Measurements from ENCODE around the gene KCNJ4.
"Not testable (repeated sequence)": the region's sequence is repeated elsewhere in the genome, so short reads cannot be mapped to it uniquely, and the experiment has no call there.

The KCNJ4 gene

GRCh38 chr22:38411016-38411415 lies 44.0 kb downstream of the KCNJ4 start:
- DNase-seq = no peak

- DNase-seq = not testable (repeated sequence)
These were observed 45.1 kb downstream of the KCNJ4 start for GRCh38 chr22:38409916-38410315.

GRCh38 chr22:38406617-38407016 lies 48.4 kb downstream of the KCNJ4 start:
- no peak for DNase-seq

DNA sequence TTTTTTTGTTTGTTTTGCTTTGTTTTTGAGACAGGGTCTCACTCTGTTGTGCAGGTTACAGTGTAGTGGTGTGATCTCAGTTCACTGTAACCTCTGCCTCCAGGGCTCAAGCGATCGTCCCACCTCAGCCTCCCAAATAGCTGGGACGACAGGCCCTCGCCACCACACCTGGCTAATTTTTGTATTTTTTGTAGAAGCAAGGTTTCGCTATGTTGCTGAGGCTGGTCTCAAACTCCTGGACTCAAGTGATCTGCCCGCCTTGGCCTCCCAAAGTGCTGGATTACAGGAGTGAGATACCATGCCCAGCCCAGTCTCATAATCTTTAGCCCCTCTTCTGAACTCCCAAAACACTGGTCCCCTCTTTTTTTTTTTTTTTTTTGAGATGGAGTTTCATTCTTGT lies 50.6 kb downstream of the KCNJ4 start:
- no peak for DNase-seq

- peak; percentile 17 for DNase-seq
These were observed 51.2 kb downstream of the KCNJ4 start for GRCh38 chr22:38403812-38404211.

DNA sequence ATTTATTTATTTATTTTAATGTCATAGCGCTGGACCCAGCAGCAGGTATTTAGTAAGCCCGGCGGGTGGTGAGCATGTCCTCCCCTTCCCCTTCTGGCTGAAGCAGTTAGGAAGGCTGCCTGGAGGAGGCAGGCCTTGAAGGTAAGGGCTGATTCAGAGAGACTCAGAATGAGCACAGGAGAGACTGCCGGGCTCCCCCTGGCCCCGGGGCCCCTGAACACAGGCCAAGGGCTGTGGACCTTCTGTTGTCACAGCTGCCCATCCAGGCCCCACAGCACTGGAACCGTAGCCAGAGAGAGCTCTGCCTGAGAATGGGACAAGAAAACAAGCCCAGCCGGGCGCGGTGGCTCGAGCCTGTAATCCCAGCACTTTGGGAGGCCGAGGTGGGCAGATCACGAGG lies 52.8 kb downstream of the KCNJ4 start:
- no peak for DNase-seq

DNA sequence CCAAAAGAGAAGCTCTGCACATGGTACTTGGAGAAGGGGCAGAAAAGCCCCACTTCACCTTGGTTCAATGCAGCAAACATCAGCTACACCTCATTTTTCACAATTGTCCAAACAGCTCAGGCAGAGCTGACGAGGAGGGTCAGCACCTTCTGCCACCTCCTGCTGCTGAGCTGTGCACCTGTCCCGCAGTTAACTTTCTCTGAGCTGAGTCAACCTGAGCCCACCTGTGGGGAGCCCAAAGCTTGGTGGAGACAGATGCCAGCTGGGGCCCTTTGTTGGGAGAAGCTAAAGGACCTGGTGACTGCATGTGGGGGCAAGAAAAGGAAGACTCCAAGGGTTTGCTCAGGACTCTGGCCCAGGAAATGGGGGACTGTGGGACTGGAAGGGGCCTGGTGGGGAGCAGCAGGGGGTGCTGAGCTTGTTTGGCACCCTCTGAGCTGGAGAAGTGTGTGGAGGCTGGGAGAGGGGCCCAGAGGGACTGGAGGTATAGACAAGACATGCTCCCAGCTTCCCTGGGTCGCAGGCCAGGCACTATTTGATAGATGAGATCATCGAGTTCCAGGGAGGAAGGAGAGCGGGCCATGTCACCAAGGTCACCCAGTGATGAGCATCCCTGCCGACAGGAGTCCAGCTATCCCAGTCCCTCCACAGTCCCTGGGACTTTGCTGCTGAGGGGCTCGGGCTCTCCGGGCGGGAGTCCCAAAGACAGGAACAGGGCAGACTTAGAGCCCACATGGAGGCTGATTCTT lies 53.5 kb downstream of the KCNJ4 start:
- no peak for DNase-seq

DNA sequence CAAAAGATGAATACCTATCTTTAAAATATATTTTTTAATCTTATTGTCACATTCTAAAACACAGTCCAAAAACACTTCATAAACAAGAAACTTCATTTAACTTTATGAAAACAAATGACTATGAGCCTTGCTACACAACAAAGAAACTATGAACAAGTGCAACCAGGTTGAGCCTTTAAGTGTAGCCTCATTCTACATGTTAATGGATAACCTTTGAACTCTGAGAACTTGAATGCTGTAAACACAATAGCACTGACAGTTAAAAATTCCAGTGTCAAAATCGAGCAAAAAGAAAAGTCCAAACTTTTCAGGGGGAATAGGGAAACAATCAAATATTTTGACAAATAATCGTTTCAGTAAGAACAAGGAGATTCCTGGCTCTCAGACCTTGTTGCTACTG lies 54.7 kb downstream of the KCNJ4 start:
- not testable (repeated sequence) for DNase-seq

DNA sequence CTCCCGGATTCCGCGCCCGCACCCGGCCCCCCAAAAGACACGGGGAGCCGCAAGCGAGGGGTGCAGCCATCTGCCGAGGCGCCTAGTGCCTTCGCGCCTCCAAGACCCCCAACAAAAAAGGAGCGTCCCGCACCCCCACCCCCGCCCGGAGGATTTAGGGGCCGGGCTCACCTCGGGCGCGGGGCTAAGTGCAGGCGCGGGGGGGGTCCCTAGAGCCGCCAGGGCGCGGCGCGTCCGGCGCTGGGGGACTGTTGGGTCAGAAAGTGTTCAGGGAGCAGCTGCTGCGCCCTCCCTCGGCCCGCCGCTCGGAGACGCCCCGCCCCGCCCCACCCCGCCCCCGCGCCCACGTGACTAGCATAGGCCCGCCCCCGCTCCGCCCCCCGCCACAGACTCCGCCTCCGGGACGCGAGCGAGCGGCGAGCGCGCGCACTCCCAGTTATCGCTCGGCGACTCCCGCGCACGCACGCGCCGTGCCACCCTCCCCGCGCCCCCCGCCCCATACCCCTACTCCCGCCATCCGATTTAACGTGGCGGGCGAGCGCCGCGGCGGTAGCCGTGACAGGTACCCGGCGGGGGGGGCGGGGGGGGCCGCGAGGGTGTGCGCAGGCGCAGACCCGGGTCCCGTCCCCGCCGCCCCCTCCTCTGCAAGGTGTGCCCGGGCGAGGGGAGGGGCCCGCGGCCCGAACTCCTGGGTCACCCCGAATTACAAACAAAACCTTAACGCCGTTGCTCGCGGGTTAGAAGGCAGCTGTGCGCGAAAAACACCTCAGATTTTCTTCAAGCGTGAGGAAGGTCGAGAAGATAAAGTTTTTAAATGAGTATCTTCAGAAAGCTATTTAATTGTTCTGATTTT lies 56.2 kb downstream of the KCNJ4 start:
- peak; percentile 74 for DNase-seq

GRCh38 chr22:38398181-38398608 lies 56.8 kb downstream of the KCNJ4 start:
- peak; percentile 38 for DNase-seq

DNA sequence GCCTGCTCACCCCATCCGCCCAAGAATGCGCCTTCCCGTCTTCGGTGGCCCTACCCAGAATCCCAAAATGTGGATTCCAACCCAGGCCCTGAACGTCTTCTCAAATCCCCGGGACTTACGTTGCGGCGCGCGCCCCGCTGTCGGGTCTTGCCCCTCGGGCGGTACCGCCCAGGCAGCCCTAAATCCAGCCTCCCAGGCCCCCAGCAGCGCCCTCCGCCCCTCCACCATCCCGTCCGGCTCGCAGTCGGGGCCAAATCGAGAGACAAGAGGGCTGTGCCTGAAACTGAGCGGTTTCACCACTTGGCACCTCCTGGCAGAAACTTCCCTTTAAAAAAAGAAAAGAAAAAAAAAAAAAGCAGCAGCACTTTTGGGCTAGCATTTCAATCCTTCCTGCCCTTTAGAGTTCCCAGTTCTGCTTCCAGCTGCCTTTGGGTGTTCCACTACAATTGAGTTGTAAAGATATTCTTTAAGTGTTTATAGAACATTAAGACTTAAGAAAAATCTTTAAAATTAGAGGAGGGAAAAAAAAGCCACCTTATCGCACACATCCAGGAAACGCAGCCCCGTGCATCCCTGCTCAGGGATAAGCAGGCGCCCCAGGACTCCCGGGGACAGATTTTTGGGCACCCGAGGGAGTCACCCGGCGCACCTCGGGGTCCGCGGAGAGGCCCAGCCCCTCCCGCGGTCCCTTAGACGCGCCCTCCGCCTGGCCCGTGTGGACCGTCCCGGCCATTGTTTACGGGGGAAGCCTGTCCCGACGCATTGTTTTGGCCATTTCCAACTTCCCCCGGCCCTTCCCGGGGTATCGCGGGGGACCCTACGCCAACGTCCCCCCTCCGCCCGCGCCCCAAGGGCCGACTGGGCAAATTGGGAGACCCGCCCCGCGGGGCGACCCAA lies 57.6 kb downstream of the KCNJ4 start:
- peak; percentile 23 for DNase-seq

GRCh38 chr22:38396440-38397069 lies 58.4 kb downstream of the KCNJ4 start:
- not testable (repeated sequence) for DNase-seq

DNA sequence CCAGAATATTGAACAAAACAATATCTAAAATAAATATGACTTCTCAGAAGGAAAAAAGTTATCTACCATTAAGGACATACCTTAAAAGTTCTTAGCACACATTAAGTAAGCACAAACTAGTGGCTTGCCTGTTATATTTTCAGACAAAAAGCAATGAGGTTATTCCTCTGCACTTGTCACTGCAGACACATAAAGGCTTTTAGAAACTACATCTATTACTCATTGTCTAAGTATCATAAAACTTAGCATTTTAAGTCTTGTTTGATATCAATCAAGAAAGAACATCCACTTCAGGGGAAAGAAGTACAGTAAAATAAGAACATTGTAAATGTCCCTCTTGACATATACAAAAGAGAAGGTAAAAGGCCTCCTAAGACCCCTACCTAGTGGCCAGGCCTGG lies 59.1 kb downstream of the KCNJ4 start:
- not testable (repeated sequence) for DNase-seq

- DNase-seq = not testable (repeated sequence)
These were observed 59.9 kb downstream of the KCNJ4 start for GRCh38 chr22:38394929-38395624.

- not testable (repeated sequence) for DNase-seq
These were observed 65.6 kb downstream of the KCNJ4 start for GRCh38 chr22:38389428-38389818.

GRCh38 chr22:38388506-38389427 lies 66.2 kb downstream of the KCNJ4 start:
- DNase-seq = not testable (repeated sequence)

DNA sequence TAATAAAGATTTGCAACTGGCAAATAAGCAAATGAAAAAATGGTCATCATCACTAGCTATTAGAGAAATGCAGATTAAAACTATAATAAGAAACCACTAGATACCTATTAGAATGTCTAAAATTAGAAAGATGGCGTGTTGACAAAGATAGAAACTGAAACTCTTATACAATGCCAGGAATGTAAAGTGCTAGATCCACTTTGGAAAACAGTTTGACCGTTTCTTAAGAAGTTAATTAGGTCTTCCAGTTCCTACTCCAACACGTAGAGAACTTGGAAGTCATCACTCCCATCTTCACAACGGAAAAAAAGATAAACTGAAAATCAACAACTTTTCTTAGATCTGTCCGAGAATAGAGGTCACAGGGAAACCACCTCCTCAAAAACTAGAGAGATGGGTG lies 68.1 kb downstream of the KCNJ4 start:
- DNase-seq = not testable (repeated sequence)

GRCh38 chr22:38383417-38383816 lies 71.6 kb downstream of the KCNJ4 start:
- no peak for DNase-seq

- not testable (repeated sequence) for DNase-seq
These were observed 73.6 kb downstream of the KCNJ4 start for GRCh38 chr22:38381371-38381770.

All from fibroblast of skin of right quadriceps (primary cell).